Smooth muscle cell (in vitro differentiated cells): ENCODE measurements around the gene JAG2. TPM values are rescaled to one million over a fixed set of nuclear protein-coding genes. Genes with fewer than 3 reads are reported as not detected.

Source experiments
- DNase-seq: peaks from one replicate; lab custom pipeline; 2025; ENCODE audit not compliant: unreplicated experiment; lab: John Stamatoyannopoulos, UW
- H2AFZ ChIP-seq: fragments of 200-600 bp; sonication (generic); 2 replicates; pipeline ENCODE4 v1.6.0; 2016; ENCODE audit warnings: antibody characterized with exemption, low read depth, mild to moderate bottlenecking
- H3F3A ChIP-seq: fragments of 200-600 bp; sonication (generic); 2 replicates; pipeline ENCODE4 v1.6.0; 2017; ENCODE audit warnings: antibody characterized with exemption, low read depth
- H3K27ac ChIP-seq: fragments of 200-600 bp; sonication (generic); 2 replicates; pipeline ENCODE4 v1.5.1; 2016; ENCODE audit warnings: low read depth, mild to moderate bottlenecking
- H3K27me3 ChIP-seq: fragments of 200-600 bp; sonication (generic); 2 replicates; pipeline ENCODE4 v1.6.1; 2016; ENCODE audit warnings: low read depth, mild to moderate bottlenecking
- H3K36me3 ChIP-seq: fragments of 200-600 bp; sonication (generic); 2 replicates; pipeline ENCODE4 v1.5.1; 2016; ENCODE audit warnings: low read depth
- H3K4me1 ChIP-seq: fragments of 200-600 bp; sonication (generic); 2 replicates; pipeline ENCODE4 v1.5.1; 2016; ENCODE audit warnings: low read depth
- H3K4me2 ChIP-seq: fragments of 200-600 bp; sonication (generic); 2 replicates; pipeline ENCODE4 v1.6.0; 2016; ENCODE audit warnings: mild to moderate bottlenecking
- H3K4me3 ChIP-seq: fragments of 200-600 bp; sonication (generic); 2 replicates; pipeline ENCODE4 v1.5.1; 2016; ENCODE audit warnings: mild to moderate bottlenecking
- H3K79me2 ChIP-seq: fragments of 200-600 bp; sonication (generic); 2 replicates; pipeline ENCODE4 v1.6.0; 2016; ENCODE audit warnings: low read depth, mild to moderate bottlenecking
- H3K9ac ChIP-seq: fragments of 200-600 bp; sonication (generic); 2 replicates; pipeline ENCODE4 v1.6.0; 2016; ENCODE audit warnings: low read depth
- H3K9me3 ChIP-seq: fragments of 200-600 bp; sonication (generic); replicated peaks from 2 replicates; pipeline ENCODE4 v1.5.1; 2016; ENCODE audit warnings: low read depth
- H4K20me1 ChIP-seq: fragments of 200-600 bp; sonication (generic); 2 replicates; pipeline ENCODE4 v1.6.0; 2016; ENCODE audit warnings: low read depth
- WGBS: methylation state at CpG from one replicate; pipeline ENCODE4 v1.1.7; 2016; ENCODE audit warnings: low lambda C conversion rate; 5-methylcytosine and 5-hydroxymethylcytosine counted together
- polyA plus RNA-seq: library from polyadenylated mRNA; unstranded; fragments of >200 nt; fragmentation: Nextera tagmentation; extraction: Ambion mirVana; gene quantifications from 2 replicates; pipeline ENCODE4 v1.2.1, GENCODE V29; 2016
- total RNA-seq: library from RNA; depleted of rRNA; stranded (reverse); fragments of >200 nt; gene quantifications from 2 replicates; pipeline ENCODE4 v1.2.3, GENCODE V29; 2014
- TF ChIP-seq, protein P1 (sequence below): fragments of 200-600 bp; sonication (generic); IDR thresholded peaks from 2 replicates; pipeline ENCODE4 v1.5.1; 2017; ENCODE audit warnings: borderline replicate concordance, mild to moderate bottlenecking, antibody characterized with exemption; ENCODE audit not compliant: insufficient read depth, poor library complexity, severe bottlenecking

The JAG2 gene
- total and polyA plus RNA-seq, 2 experiments from 2014 or later, result 5.0 to 5.8 TPM

DNA sequence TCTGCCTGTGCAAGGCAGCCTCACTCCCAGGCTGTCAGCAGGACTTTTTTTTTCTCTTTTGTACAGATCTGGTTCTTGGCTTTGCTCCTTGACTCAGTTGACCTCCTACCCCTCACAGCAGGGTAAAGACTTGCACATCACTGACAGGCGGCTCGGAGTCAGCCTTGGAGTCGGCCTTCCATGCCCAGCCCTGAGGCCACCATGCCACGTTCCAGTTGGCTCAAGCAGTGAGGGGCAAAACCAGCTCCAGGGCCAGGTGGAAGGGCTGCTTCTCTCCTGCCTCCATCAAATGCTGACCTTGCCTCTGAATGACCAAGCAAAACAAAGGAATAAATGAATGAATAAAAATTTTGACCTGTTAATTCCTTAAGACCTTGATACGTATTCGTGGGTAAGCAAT lies 27.6 kb downstream of the JAG2 start:
- H3K79me2 ChIP-seq, result no peaks in the 10 kb centered on the region
- H2AFZ ChIP-seq, result no peak overlapping the region
- 89% methylated on average over 6 of the region's 6 CpGs for WGBS
- no peaks in the 10 kb centered on the region for H3K27me3 ChIP-seq
- H3K9ac ChIP-seq, result no peak overlapping the region
- no peaks in the 10 kb centered on the region for H3K9me3 ChIP-seq
- no peak overlapping the region for H3K27ac ChIP-seq
- no peaks in the 10 kb centered on the region for H3K4me1 ChIP-seq
- no peak overlapping the region for H3K4me2 ChIP-seq
- H3K36me3 ChIP-seq, result no peaks in the 10 kb centered on the region
- DNase-seq, result no peak
- H4K20me1 ChIP-seq, result no peaks in the 10 kb centered on the region
- H3K4me3 ChIP-seq, result no peak overlapping the region
- no peaks in the 10 kb centered on the region for H3F3A ChIP-seq
- TF ChIP-seq, protein P1, sequence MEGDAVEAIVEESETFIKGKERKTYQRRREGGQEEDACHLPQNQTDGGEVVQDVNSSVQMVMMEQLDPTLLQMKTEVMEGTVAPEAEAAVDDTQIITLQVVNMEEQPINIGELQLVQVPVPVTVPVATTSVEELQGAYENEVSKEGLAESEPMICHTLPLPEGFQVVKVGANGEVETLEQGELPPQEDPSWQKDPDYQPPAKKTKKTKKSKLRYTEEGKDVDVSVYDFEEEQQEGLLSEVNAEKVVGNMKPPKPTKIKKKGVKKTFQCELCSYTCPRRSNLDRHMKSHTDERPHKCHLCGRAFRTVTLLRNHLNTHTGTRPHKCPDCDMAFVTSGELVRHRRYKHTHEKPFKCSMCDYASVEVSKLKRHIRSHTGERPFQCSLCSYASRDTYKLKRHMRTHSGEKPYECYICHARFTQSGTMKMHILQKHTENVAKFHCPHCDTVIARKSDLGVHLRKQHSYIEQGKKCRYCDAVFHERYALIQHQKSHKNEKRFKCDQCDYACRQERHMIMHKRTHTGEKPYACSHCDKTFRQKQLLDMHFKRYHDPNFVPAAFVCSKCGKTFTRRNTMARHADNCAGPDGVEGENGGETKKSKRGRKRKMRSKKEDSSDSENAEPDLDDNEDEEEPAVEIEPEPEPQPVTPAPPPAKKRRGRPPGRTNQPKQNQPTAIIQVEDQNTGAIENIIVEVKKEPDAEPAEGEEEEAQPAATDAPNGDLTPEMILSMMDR, result no peak

DNA sequence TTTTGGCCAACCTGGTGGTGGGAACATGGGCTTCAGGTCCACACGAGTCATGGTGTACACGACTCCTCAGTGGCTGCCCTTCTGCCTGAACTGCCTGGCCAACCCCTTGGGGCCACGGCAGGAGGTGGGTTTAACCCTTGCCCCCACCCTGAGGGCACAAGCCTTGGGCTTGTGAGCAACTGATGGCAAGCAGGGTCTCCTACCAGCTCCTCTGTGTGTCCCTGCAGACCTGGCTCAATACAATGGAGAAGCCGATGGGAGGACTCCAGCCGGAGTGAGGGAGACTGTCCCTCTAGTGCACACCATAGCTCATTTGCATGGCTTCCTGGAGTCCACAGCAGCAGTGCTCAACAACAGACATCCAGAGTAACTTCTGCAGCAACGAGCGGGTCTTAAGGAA lies 28.0 kb downstream of the JAG2 start:
- Histone ChIP-seq H3K36me3 (no peaks in the 10 kb centered on the region), H3K9me3 (no peaks in the 10 kb centered on the region), H3F3A (no peaks in the 10 kb centered on the region), H3K4me3 (no peak overlapping the region), H3K9ac (no peak overlapping the region), H2AFZ (no peak overlapping the region), H3K4me2 (no peak overlapping the region), H3K27me3 (no peaks in the 10 kb centered on the region), H3K4me1 (no peaks in the 10 kb centered on the region), H3K27ac (no peak overlapping the region), H4K20me1 (no peaks in the 10 kb centered on the region), H3K79me2 (no peaks in the 10 kb centered on the region)
- no peak for DNase-seq
- TF ChIP-seq, protein P1, result no peak
- 97% methylated on average over 7 of the region's 7 CpGs for WGBS

DNA sequence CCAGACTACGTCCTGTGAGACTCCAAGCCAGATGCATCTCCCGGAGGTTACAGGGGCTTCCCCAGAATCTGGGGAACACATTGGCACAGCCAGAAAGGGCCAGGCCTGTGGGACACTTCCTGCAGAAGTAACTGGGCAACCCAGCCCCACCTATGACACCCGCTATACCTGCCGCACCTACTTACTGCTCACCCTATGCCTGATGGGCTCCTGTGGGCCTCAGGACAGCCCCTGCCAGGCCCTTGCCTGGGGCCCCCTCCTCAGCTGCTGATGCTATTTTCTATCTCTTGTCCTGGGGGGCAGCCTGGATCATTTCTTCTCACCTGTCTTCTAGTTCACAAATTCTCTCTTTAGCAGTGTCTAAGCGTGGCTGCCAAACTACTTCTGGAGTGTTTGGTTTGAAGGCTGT lies 28.7 kb downstream of the JAG2 start:
- no peak for DNase-seq
- no peaks in the 10 kb centered on the region for H3K4me1 ChIP-seq
- H3F3A ChIP-seq, result no peaks in the 10 kb centered on the region
- H3K9ac ChIP-seq, result no peak overlapping the region
- H3K4me2 ChIP-seq, result no peak overlapping the region
- TF ChIP-seq, protein P1, result no peak
- WGBS, result 94% methylated on average over 5 of the region's 5 CpGs
- no peaks in the 10 kb centered on the region for H3K36me3 ChIP-seq
- H3K27me3 ChIP-seq, result no peaks in the 10 kb centered on the region
- H3K9me3 ChIP-seq, result no peaks in the 10 kb centered on the region
- no peak overlapping the region for H3K4me3 ChIP-seq
- no peaks in the 10 kb centered on the region for H4K20me1 ChIP-seq
- no peaks in the 10 kb centered on the region for H3K79me2 ChIP-seq
- no peak overlapping the region for H3K27ac ChIP-seq
- no peak overlapping the region for H2AFZ ChIP-seq

DNA sequence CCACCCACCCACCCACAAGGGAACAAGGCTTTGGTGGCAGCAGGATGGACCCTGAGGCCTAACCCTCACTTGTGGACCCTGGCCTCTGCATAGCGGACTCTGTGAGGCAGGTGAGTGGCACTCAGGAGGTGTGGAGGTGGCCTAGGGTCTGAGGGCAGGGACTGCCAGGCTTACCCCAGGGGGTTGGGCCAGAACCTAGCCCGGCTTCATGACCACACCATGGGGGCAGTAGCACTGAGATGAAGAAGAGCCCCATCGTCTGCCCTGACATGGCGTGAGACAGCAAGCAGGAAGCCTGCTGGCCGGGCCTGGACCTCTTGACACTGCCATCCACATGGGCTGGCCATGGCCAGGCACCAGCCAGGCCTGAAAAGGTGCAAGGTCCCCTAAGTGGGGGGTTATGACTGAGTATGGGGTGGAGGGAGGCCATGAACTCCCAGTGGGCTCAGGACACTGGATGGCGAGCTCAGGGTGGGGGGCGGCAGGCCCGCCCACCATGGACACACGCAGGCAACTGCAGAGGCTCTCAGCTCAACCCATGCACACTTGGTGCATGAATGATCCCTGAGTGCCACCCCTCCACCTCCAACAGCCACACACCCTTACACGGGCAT lies 29.3 kb downstream of the JAG2 start:
- Histone ChIP-seq H3K9ac (no peak overlapping the region), H3K27ac (no peak overlapping the region), H3F3A (no peaks in the 10 kb centered on the region), H3K4me3 (no peak overlapping the region), H3K9me3 (no peaks in the 10 kb centered on the region), H3K79me2 (no peaks in the 10 kb centered on the region), H3K4me2 (no peak overlapping the region), H3K27me3 (no peaks in the 10 kb centered on the region), H3K36me3 (no peaks in the 10 kb centered on the region), H2AFZ (no peak overlapping the region), H4K20me1 (no peaks in the 10 kb centered on the region), H3K4me1 (no peaks in the 10 kb centered on the region)
- DNase-seq, result no peak
- TF ChIP-seq, protein P1, result no peak
- 97% methylated on average over 10 of the region's 10 CpGs for WGBS
